HL-60/S4 (cell line): ENCODE measurements around the gene HSPA1B.
"Not testable (repeated sequence)": the region's sequence is repeated elsewhere in the genome, so short reads cannot be mapped to it uniquely, and the experiment has no call there.

Source experiments
- in situ Hi-C: fragments of 300-500 bp; cut with MboI; formaldehyde crosslinking; loops from 2 replicates; pipeline ENCODE4 v1.14.3; 2022; ENCODE audit warnings: low sequenced_read_pairs

HSPA1B gene

GRCh38 chr6:31858707-31859106 is 31.2 kb downstream of the HSPA1B start:
- in situ Hi-C loops, result no loop called here

DNA sequence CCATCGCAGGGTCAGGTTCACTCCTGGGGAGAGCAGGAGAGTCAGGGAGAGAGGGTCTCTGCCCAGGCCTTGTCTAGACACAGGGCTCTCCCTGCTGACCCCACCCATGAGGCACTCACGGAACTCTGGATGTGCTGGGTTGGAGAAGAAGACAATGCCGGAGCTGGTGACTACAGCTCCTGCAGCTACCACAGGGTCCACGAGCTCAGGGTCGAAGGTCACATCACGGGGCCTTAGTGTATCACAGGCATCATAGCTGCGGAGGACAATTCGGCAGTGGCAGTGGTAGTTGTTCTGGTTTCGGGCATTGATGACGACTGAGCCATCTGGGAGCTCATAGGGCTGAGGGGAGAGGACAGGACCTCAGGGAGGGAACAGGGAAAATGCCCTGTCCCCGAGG is 32.4 kb downstream of the HSPA1B start:
- in situ Hi-C loops, result no loop called here

- in situ Hi-C loops, result no loop called here
Measured at GRCh38 chr6:31860349-31860748, 32.8 kb downstream of the HSPA1B start.

- in situ Hi-C loops, result no loop called here
Measured at GRCh38 chr6:31861150-31861549, 33.6 kb downstream of the HSPA1B start.

GRCh38 chr6:31861919-31862343 is 34.4 kb downstream of the HSPA1B start:
- in situ Hi-C loops, result no loop called here

GRCh38 chr6:31862344-31863235 is 35.1 kb downstream of the HSPA1B start, which contains the start of gene NEU1:
NEU1 (minus strand) TSS chr6:31862821; CDS start chr6:31862776, 45 bp downstream.
- in situ Hi-C loops, result no loop called here

DNA sequence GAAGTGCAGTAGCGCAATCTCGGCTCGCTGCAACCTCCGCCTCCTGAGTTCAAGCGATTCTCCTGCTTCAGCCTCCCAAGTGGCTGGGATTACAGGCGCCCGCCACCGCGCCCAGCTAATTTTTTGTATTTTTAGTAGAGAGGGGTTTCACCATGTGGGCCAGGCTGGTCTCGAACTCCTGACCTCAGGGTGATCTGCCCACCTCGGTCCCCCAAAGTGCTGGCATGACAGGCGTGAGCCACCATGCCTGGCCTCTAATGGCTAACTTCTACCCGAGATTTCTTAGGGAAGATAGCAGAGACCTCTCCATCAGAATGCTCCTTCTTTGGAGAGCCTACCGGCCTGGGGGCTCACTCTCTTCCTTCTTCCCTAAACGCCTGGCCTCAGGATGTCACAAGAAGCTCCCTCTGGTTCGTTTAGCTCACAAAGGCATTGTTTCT is 36.6 kb downstream of the HSPA1B start:
- in situ Hi-C loops, result not testable (repeated sequence)

GRCh38 chr6:31864818-31865204 is 37.3 kb downstream of the HSPA1B start:
- in situ Hi-C loops, result no loop called here

- in situ Hi-C loops, result no loop called here
Measured at GRCh38 chr6:31865205-31866118, 37.9 kb downstream of the HSPA1B start.

GRCh38 chr6:31868658-31868971 is 41.1 kb downstream of the HSPA1B start:
- in situ Hi-C loops, result not testable (repeated sequence)

DNA sequence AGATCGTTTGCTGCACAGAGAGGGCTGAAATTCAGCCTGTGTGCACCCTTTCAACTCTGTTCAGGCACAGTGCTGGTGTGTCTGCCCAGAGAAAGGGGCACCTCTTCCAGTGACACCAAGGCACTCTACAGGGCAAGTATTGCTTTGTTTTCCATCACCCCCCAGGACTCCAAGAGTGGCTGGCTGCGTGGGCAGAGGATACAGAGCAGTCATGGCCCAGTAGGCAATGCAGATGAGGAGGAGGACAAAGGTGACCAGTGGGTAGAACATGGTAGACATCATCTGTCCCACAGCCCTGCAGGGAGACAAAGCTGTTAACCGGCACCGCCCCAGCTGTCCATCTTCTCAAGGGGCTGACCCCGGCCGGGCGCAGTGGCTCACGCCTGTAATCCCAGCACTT is 41.8 kb downstream of the HSPA1B start:
- in situ Hi-C loops, result no loop called here

- in situ Hi-C loops, result no loop called here
Measured at GRCh38 chr6:31870385-31870921, 42.9 kb downstream of the HSPA1B start.

DNA sequence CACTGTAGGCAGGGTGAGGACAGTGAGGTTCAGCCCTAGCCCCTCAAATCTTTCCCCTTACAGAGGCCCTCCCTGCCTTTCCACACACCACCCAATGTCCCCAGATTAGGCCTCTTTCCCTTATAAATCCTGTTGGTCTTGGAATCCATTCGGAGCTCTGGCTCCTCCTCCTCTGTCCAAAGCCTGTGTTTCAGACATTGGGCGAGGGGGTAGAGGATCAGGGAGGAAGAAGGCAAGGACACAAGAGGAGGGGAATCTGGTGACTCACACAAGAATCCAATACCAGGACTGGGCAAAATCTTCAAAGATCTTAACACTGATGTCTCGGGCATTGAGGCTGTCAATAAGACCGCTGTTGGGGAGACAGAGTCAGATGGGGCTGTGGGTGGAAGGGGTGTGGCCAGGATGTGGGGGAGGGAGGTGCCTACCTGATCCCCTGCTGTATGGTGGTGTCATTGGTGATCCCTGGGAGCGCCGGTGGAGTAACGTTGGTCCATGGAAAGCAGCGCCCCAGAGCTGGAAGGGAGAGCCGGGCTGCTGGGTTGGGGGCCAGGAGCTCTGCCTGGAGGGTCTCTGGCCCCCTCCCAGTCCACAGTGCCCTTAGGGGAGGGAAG is 43.6 kb downstream of the HSPA1B start:
- in situ Hi-C loops, result no loop called here

GRCh38 chr6:31874084-31874670 is 46.6 kb downstream of the HSPA1B start:
- in situ Hi-C loops, result no loop called here

- in situ Hi-C loops, result no loop called here
Measured at GRCh38 chr6:31874836-31875572, 47.5 kb downstream of the HSPA1B start.

- in situ Hi-C loops, result no loop called here
Measured at GRCh38 chr6:31875877-31876276, 48.3 kb downstream of the HSPA1B start.

DNA sequence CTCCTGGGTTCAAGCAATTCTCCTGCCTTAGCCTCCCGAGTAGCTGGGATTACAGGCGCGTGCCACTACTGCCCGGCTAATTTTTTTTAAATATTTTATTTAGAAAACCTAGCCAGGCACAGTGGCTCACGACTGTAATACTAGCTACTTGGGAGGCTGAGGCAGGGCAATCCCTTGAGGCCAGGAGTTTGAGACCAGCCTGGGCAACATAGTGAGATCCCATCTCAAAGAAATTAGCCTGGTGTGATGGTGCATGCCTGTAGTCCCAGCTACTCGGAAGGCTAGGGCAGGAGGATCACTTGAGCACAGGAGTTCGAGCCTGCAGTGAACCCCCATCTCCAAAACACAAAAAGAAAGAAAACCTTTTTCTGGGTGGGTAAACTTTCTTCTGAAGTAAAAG is 48.8 kb downstream of the HSPA1B start:
- in situ Hi-C loops, result no loop called here

- in situ Hi-C loops, result no loop called here
Measured at GRCh38 chr6:31877125-31877650, 49.6 kb downstream of the HSPA1B start.

GRCh38 chr6:31877651-31878161 is 50.2 kb downstream of the HSPA1B start:
- in situ Hi-C loops, result no loop called here
